SU-DHL-6 (cell line): ENCODE results near the gene SIT1.

ENCODE experiments used
- CTCF ChIP-seq: fragments of 200-600 bp; sonication (generic); IDR thresholded peaks from one replicate; pipeline ENCODE4 v1.5.1; 2017; ENCODE audit warnings: antibody characterized with exemption, mild to moderate bottlenecking, low read length, moderate library complexity; ENCODE audit not compliant: insufficient read depth, poor library complexity, severe bottlenecking
- EZH2phosphoT487 ChIP-seq: fragments of 200-600 bp; sonication (generic), shearing (Covaris generic); conservative IDR thresholded peaks from 2 replicates; pipeline ENCODE4 v1.6.1; 2018; ENCODE audit warnings: mild to moderate bottlenecking, antibody characterized with exemption, low read length, moderate library complexity, mixed read lengths

GRCh38 chr9:35609001-35609819 lies 41.5 kb downstream of the SIT1 start:
- TF ChIP-seq CTCF, result no peak
- no peak for TF ChIP-seq EZH2phosphoT487
